SU-DHL-6 (cell line): ENCODE measurements around the gene ALG9.

Experiments
- H2AFZ ChIP-seq: fragments of 200-600 bp; sonication (generic); 2 replicates; pipeline ENCODE4 v1.6.1; 2014; ENCODE audit warnings: low read depth, mild to moderate bottlenecking, moderate library complexity, mixed read lengths, antibody characterized with exemption, low read length; ENCODE audit not compliant: severe bottlenecking
- H3F3A ChIP-seq: fragments of 200-600 bp; shearing (Covaris generic); 2 replicates; pipeline ENCODE4 v1.6.0; 2016; ENCODE audit warnings: antibody characterized with exemption, mild to moderate bottlenecking; ENCODE audit not compliant: insufficient read depth
- H3K27ac ChIP-seq: fragments of 200-600 bp; sonication (generic); 2 replicates; pipeline ENCODE4 v1.5.1; 2016; ENCODE audit warnings: low read depth, mild to moderate bottlenecking, low read length, moderate library complexity, mixed read lengths
- H3K27me3 ChIP-seq: fragments of 200-600 bp; sonication (generic), shearing (Covaris generic); 2 replicates; pipeline ENCODE4 v1.6.0; 2014; ENCODE audit warnings: mild to moderate bottlenecking, low read length
- H3K36me3 ChIP-seq: fragments of 200-600 bp; sonication (generic); 2 replicates; pipeline ENCODE4 v1.6.1; 2014; ENCODE audit warnings: mild to moderate bottlenecking, low read length, mixed read lengths
- H3K4me2 ChIP-seq: fragments of 300-600, 200-600 bp; shearing (Covaris generic), sonication (generic); 2 replicates; pipeline ENCODE4 v1.6.0; 2014; ENCODE audit warnings: low read length, low read depth, mild to moderate bottlenecking; ENCODE audit not compliant: poor library complexity, severe bottlenecking
- H3K4me3 ChIP-seq: fragments of 200-600 bp; sonication (generic); 2 replicates; pipeline ENCODE4 v1.5.1; 2014; ENCODE audit warnings: antibody characterized with exemption, low read length, mild to moderate bottlenecking, mixed read lengths; ENCODE audit not compliant: insufficient read depth, poor library complexity, severe bottlenecking
- H3K79me2 ChIP-seq: fragments of 200-600 bp; sonication (generic); 2 replicates; pipeline ENCODE4 v1.6.1; 2014; ENCODE audit warnings: mild to moderate bottlenecking, low read length, moderate library complexity; ENCODE audit not compliant: insufficient read depth
- H3K9ac ChIP-seq: fragments of 200-600 bp; sonication (generic); 2 replicates; pipeline ENCODE4 v1.7.0; 2014; ENCODE audit warnings: mild to moderate bottlenecking, low read length
- H3K9me2 ChIP-seq: fragments of 200-600 bp; sonication (generic); replicated peaks from 2 replicates; pipeline ENCODE4 v1.6.1; 2014; ENCODE audit warnings: low read length; ENCODE audit not compliant: insufficient read depth
- H3K9me3 ChIP-seq: fragments of 200-600 bp; sonication (generic); 2 replicates; pipeline ENCODE4 v1.6.1; 2014; ENCODE audit warnings: low read length, mixed read lengths; ENCODE audit not compliant: insufficient read depth
- H4K20me1 ChIP-seq: fragments of 200-600 bp; sonication (generic); 2 replicates; pipeline ENCODE4 v1.6.1; 2014; ENCODE audit warnings: low read depth, mild to moderate bottlenecking, antibody characterized with exemption, low read length, moderate library complexity, mixed read lengths
- CTCF ChIP-seq: fragments of 200-600 bp; sonication (generic); IDR thresholded peaks from one replicate; pipeline ENCODE4 v1.5.1; 2017; ENCODE audit warnings: antibody characterized with exemption, mild to moderate bottlenecking, low read length, moderate library complexity; ENCODE audit not compliant: insufficient read depth, poor library complexity, severe bottlenecking
- EZH2phosphoT487 ChIP-seq: fragments of 200-600 bp; sonication (generic), shearing (Covaris generic); conservative IDR thresholded peaks from 2 replicates; pipeline ENCODE4 v1.6.1; 2018; ENCODE audit warnings: mild to moderate bottlenecking, antibody characterized with exemption, low read length, moderate library complexity, mixed read lengths

The ALG9 gene

GRCh38 chr11:111741751-111742150 is 129.6 kb downstream of the ALG9 start:
- no peaks in the 10 kb centered on the region for H3K9me3 ChIP-seq
- H3K27ac ChIP-seq, result no peak overlapping the region
- H3K9ac ChIP-seq, result no peak overlapping the region
- no peak overlapping the region for H2AFZ ChIP-seq
- TF ChIP-seq CTCF (no peak), EZH2phosphoT487 (no peak)
- H3K9me2 ChIP-seq, result no peaks in the 10 kb centered on the region
- H3K27me3 ChIP-seq, result no peaks in the 10 kb centered on the region
- no peak overlapping the region for H3K4me3 ChIP-seq
- H3F3A ChIP-seq, result no peaks in the 10 kb centered on the region
- no peaks in the 10 kb centered on the region for H3K79me2 ChIP-seq
- no peaks in the 10 kb centered on the region for H4K20me1 ChIP-seq
- peaks cover 25% of the 10 kb centered on the region for H3K36me3 ChIP-seq
- H3K4me2 ChIP-seq, result no peak overlapping the region

- Histone ChIP-seq H4K20me1 (no peaks in the 10 kb centered on the region), H3K36me3 (peaks cover 13% of the 10 kb centered on the region), H3K9ac (no peak overlapping the region), H3K9me3 (no peaks in the 10 kb centered on the region), H2AFZ (no peak overlapping the region), H3K27ac (no peak overlapping the region), H3K79me2 (no peaks in the 10 kb centered on the region), H3F3A (no peaks in the 10 kb centered on the region), H3K4me3 (no peak overlapping the region), H3K4me2 (no peak overlapping the region), H3K9me2 (no peaks in the 10 kb centered on the region), H3K27me3 (no peaks in the 10 kb centered on the region)
- TF ChIP-seq CTCF (no peak), EZH2phosphoT487 (no peak)
Measured at GRCh38 chr11:111739299-111739698, 132.1 kb downstream of the ALG9 start.

GRCh38 chr11:111737444-111738210 is 133.8 kb downstream of the ALG9 start:
- Histone ChIP-seq H3K27ac (no peak overlapping the region), H3K79me2 (no peaks in the 10 kb centered on the region), H3K9ac (no peak overlapping the region), H3K4me3 (no peak overlapping the region), H3K4me2 (no peak overlapping the region), H3F3A (no peaks in the 10 kb centered on the region), H3K9me3 (no peaks in the 10 kb centered on the region), H2AFZ (no peak overlapping the region), H3K9me2 (no peaks in the 10 kb centered on the region), H3K27me3 (no peaks in the 10 kb centered on the region), H4K20me1 (no peaks in the 10 kb centered on the region), H3K36me3 (peaks cover 6% of the 10 kb centered on the region; the same call in 1 of the 2 replicates)
- no peak for TF ChIP-seq CTCF
- TF ChIP-seq EZH2phosphoT487, result no peak
